ENCODE measurements around the gene SEMA4C.

SEMA4C gene

GRCh38 chr2:96819128-96819875 is 50.6 kb downstream of the SEMA4C start:
- DNase-seq = no peak

- no peak for DNase-seq
These were observed 52.0 kb downstream of the SEMA4C start for GRCh38 chr2:96817882-96818281.

DNA sequence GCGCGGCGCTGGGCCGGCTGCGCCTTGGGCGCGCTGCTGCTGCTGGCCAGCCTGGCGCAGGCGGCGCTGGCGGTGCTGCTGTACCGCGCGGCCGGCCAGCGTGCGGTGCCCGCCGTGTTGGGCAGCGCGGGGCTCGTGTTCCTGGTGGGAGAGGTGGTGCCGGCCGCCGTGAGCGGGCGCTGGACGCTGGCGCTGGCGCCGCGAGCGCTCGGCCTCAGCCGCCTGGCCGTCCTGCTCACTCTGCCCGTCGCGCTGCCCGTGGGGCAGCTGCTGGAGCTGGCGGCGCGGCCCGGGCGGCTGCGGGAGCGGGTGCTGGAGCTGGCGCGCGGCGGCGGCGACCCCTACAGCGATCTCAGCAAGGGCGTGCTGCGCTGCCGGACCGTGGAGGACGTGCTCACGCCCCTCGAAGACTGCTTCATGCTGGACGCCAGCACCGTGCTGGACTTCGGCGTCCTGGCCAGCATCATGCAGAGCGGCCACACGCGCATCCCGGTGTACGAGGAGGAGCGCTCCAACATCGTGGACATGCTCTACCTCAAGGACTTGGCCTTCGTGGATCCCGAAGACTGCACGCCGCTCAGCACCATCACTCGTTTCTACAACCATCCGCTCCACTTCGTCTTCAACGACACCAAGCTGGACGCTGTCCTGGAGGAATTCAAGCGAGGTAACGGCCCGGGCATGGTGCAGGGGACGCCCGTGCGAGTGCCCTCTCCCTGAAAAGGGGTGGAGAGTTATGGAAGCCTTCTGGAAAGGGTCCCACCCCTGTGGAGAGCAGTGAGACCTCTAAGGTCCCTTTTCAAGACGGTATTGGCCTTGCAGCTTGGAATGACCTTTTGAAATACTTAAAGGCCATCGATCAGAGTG is 52.8 kb downstream of the SEMA4C start:
- no peak for DNase-seq

GRCh38 chr2:96816127-96816835 is 53.6 kb downstream of the SEMA4C start, which contains the start of gene CNNM3:
Gene CNNM3, plus strand, starts transcription at chr2:96816268. Its CDS starts 10 bp downstream, at chr2:96816278.
- DNase-seq = peak; percentile 94

GRCh38 chr2:96815326-96816126 is 54.4 kb downstream of the SEMA4C start:
- DNase-seq = no peak

GRCh38 chr2:96813656-96814055 is 56.2 kb downstream of the SEMA4C start:
- DNase-seq = no peak

- DNase-seq = no peak
These were observed 58.0 kb downstream of the SEMA4C start for GRCh38 chr2:96811917-96812316.

DNA sequence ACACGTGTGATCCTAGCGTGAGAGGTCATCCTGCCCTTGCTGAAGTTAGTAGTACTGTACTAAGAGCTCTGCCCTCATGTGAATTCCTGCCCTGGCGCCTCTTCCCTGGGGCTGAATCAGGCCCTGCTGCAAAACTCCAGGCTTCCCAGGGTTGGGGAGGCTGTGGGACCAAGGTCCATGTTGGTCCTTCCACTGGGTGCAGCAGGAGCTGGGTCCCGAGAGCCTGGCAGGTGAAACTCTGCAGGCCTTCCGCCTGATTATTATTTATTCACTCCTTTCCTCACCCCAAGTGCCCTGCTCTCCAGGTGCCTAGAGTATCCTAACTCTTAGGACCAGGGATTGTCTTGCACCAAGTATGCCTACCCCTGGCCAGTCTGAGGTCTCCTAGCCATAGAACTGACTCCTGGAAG is 59.1 kb downstream of the SEMA4C start:
- no peak for DNase-seq

GRCh38 chr2:96809951-96810782 is 59.7 kb downstream of the SEMA4C start:
- no peak for DNase-seq

Data from inflammatory macrophage treated with lipopolysaccharide for 4 hours (primary cell).